Astrocyte of the spinal cord (primary cell): Measurements from ENCODE around the gene PRLHR.
"Not testable (repeated sequence)": the region's sequence is repeated elsewhere in the genome, so short reads cannot be mapped to it uniquely, and the experiment has no call there.

Source experiments
- DNase-seq: peaks from one replicate; pipeline ENCODE4 v3.0.0; 2011; ENCODE audit warnings: low read depth, low spot score
- H3K4me3 ChIP-seq: 2 replicates; pipeline ENCODE4 v1.5.1; 2011; ENCODE audit warnings: low read depth, mild to moderate bottlenecking, low read length, moderate library complexity
- CTCF ChIP-seq: IDR thresholded peaks from 2 replicates; pipeline ENCODE4 v1.5.1; 2012; ENCODE audit warnings: low read depth, mild to moderate bottlenecking, low read length, inconsistent platforms
- in situ Hi-C: cut with HindIII; loops from 2 replicates; pipeline ENCODE4 v1.10.0; 2017; ENCODE audit warnings: low sequenced_read_pairs

PRLHR gene

GRCh38 chr10:118628397-118628796 lies 32.9 kb upstream of the PRLHR start:
- TF ChIP-seq CTCF: no peak
- no peak for DNase-seq
- in situ Hi-C loops: no loop called here
- H3K4me3 ChIP-seq: no peak overlapping the region

- DNase-seq: no peak
- in situ Hi-C loops: no loop called here
- no peak for TF ChIP-seq CTCF
- no peak overlapping the region for H3K4me3 ChIP-seq
Observed at GRCh38 chr10:118626953-118627352, 31.5 kb upstream of the PRLHR start.

GRCh38 chr10:118625504-118625903 lies 30.1 kb upstream of the PRLHR start:
- DNase-seq: no peak
- TF ChIP-seq CTCF: no peak
- in situ Hi-C loops: no loop called here

GRCh38 chr10:118624747-118625146 lies 29.3 kb upstream of the PRLHR start:
- no peak for DNase-seq
- H3K4me3 ChIP-seq: no peak overlapping the region
- TF ChIP-seq CTCF: no peak
- in situ Hi-C loops: no loop called here

More at GRCh38 chr10:118625504-118625903, 30.1 kb upstream of the PRLHR start:
- H3K4me3 ChIP-seq: no peak overlapping the region

- in situ Hi-C loops: no loop called here
- DNase-seq: no peak
- no peak for TF ChIP-seq CTCF
- no peak overlapping the region for H3K4me3 ChIP-seq
Observed at GRCh38 chr10:118621304-118621942, 26.0 kb upstream of the PRLHR start.

- in situ Hi-C loops, H3K4me3 ChIP-seq, DNase-seq: not testable (repeated sequence)
Observed at GRCh38 chr10:118613863-118614262, 18.4 kb upstream of the PRLHR start.

- TF ChIP-seq CTCF: no peak
- no peak for DNase-seq
- in situ Hi-C loops: no loop called here
- no peak overlapping the region for H3K4me3 ChIP-seq
Observed at GRCh38 chr10:118610577-118610976, 15.1 kb upstream of the PRLHR start.
